ENCODE data around the gene PSMC5.
A peak's percentile ranks its signal among the peaks of the same experiment; 100 is the strongest.
"Not testable (repeated sequence)": the region's sequence is repeated elsewhere in the genome, so short reads cannot be mapped to it uniquely, and the experiment has no call there.

PSMC5 gene

DNA sequence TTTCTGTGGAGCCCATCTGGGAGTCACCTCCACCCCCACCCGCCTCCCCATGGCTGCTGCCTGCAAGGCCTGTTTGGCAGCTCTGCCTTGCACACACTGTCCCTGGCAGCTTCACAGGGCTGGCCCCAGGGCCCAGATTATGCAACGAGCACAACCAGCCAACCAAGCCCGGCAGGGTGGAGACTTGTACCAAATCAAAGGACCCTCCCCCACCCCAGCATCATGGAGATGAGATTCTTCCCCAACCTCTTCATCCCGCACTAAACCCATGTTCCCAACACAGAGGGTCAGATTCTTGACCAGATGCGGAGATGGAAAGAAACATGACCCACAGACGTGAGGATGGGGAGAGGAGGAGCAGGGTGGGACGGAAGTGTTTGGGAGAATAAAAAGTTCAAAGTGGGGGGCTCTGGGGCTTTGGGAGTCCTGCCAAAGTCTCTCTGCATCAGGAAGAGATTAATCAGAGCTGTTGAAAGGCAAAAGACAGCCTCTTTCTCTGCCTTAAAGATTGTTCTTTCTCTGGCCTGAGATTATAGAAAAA, 11.5 kb downstream of the PSMC5 start:
- DNase-seq (ENCODE audit: low spot score), result peak; percentile 85

GRCh38 chr17:63840591-63841349, 13.5 kb downstream of the PSMC5 start:
- DNase-seq (ENCODE audit: low spot score), result no peak

GRCh38 chr17:63841350-63842172, 14.3 kb downstream of the PSMC5 start:
- DNase-seq (ENCODE audit: low spot score), result no peak

DNA sequence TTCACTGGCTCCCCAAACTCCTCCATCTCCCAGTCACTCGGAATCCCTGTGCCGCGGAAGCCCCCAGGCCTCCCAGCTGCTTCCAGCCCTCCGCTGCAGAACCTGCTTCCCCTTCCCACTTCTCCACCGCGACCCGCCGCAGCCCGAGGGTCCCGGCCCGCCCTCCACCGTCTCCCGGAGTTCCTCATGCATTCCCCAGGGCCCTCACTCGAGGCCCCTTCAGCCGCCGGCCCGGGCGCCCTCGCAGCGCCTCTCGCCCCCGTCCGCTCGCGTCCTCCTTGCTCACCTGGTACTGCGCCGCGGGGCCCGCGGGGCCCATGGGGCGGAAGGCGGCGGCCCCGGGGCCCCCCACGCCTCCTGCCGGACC, 14.9 kb downstream of the PSMC5 start:
- DNase-seq (ENCODE audit: low spot score), result no peak

GRCh38 chr17:63842540-63843386, 15.5 kb downstream of the PSMC5 start, which contains the start of gene SMARCD2:
TSS of gene SMARCD2 (minus strand) at chr17:63842685. CDS start at chr17:63842674, 11 bp downstream.
- DNase-seq (ENCODE audit: low spot score), result peak; percentile 99

- not testable (repeated sequence) for DNase-seq (ENCODE audit: low spot score)
Observed at GRCh38 chr17:63843387-63843888, 16.2 kb downstream of the PSMC5 start.

DNA sequence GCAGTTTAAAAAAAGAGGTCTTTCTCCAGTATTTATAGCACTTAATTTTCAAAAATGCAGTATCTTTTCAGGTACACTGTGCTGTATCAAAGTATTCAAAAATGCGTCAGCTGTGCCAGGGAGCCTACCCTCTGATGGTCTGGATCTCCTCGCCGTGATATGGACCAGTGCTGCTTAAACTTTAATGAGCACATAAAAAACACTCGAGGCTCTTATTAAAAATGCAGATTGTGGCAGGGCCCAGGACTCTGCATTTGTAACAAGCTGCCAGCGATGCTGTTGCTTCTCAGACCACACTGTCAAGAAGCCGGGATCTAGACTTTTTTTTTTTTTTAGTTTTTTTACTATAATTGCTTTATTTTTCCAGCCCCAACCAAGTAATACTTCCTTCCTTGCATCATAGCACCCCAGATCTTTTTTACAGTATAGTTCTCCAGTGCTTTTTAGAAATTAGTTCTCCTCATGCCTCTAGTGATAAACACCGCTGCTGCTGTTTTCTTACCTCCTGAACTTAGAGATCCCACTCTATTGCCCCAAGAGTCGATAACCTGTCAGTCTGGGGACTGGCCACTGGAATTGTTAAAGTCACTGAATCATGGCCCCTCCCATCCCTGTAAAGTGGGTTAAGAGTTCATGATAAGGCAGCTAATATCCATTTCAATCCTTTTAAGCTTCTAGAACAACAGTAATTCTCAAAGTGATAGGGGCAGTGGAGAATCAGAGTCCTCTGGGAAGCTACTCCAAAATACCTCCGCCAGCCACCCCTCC, 16.9 kb downstream of the PSMC5 start:
- no peak for DNase-seq (ENCODE audit: low spot score)

DNA sequence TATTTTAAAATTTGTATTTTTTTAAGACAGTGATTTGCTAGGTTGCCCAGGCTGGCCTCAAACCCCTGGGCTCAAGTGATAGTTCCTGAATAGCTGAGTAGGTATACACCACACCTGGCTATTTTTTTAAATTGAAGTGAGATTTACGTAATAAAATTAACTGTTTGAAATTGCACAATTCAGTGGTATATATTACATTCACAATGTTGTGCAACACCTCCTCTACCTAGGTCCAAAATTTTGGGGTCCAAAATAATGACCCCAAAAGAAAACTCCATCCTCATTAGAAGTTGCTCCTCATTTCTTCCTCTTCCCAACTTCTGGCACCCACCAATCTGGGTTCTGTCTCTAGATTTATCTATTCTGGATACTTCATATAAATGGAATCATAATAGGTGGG, 18.3 kb downstream of the PSMC5 start:
- no peak for DNase-seq (ENCODE audit: low spot score)

- no peak for DNase-seq (ENCODE audit: low spot score)
Observed at GRCh38 chr17:63847525-63848249, 20.5 kb downstream of the PSMC5 start.

GRCh38 chr17:63848834-63849689, 21.8 kb downstream of the PSMC5 start:
- peak; percentile 85 for DNase-seq (ENCODE audit: low spot score)

GRCh38 chr17:63850401-63850800, 23.2 kb downstream of the PSMC5 start:
- DNase-seq (ENCODE audit: low spot score), result no peak

- no peak for DNase-seq (ENCODE audit: low spot score)
Observed at GRCh38 chr17:63853260-63853659, 26.0 kb downstream of the PSMC5 start.

DNA sequence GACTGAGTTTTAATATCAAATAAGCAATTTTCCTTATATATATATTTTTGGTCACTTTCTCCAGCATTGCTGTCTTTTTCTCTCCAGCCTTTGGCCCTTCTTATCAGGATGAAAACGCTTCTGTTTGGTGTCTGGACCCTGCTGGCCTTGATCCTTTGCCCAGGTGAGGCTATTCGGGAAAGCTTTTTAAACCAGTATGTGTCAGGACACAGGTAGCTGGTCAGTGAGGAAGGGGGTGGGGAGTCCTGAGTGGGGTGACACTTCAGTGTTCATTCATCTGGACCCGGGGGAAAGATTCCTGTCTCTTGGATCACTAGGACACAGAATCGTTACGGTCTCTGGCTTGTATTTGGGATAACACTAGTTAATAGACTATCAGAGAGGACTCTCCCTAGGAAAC, 27.5 kb downstream of the PSMC5 start:
- no peak for DNase-seq (ENCODE audit: low spot score)

DNA sequence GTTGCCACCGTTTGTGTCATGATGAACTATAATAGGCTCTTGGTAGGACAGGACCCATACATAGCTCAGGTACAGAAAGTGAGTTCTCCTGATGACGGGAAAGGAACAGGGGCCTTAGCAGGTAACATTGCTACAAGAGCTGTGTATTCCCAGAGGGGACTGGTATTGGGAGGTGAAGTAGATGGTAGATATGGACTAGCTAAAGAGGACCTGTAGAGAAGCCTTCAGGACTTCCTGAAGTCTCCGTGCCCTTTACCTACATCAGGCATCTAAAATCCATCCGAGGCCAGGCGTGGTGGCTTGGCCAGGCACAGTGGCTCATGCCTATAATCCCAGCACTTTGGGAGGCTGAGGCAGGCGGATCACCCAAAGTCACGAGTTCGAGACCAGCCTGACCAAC, 28.0 kb downstream of the PSMC5 start:
- no peak for DNase-seq (ENCODE audit: low spot score)

DNA sequence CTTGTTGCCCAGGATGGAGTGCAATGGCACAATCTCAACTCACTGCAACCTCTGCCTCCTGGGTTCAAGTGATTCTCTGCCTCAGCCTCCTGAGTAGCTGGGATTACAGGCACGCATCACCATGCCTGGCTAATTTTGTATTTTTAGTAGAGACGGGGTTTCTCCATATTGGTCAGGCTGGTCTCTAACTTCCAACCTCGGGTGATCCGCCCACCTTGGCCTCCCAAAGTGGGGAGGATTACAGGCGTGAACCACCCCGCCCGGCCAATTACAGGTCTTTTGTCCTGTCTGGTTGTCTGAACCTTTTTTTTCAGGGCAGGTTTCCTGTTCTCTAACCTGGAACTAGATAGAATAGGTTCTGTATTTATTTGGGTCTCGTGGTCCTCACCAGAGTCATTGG, 29.2 kb downstream of the PSMC5 start:
- DNase-seq (ENCODE audit: low spot score), result not testable (repeated sequence)

GRCh38 chr17:63859257-63859656, 32.0 kb downstream of the PSMC5 start:
- DNase-seq (ENCODE audit: low spot score), result no peak

DNA sequence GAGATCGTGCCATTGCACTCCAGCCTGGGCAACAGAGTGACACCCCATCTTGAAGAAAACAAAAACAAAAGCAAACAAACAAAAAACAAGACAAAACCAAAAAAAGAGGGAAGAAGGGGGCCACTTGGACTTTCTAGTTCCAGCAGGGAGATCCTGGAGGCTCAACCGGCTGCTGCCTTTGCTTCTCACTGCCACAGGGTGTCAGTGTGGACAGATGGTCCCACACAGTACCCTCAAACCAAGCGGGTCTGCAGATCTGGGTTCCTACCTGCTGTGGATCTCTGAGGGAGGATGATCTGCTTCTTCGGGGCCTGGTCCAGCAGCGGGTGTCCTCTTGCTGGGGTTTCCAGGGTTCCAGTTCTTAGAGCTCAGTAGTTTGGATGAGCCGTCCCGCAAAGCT, 39.4 kb downstream of the PSMC5 start:
- not testable (repeated sequence) for DNase-seq (ENCODE audit: low spot score)

DNA sequence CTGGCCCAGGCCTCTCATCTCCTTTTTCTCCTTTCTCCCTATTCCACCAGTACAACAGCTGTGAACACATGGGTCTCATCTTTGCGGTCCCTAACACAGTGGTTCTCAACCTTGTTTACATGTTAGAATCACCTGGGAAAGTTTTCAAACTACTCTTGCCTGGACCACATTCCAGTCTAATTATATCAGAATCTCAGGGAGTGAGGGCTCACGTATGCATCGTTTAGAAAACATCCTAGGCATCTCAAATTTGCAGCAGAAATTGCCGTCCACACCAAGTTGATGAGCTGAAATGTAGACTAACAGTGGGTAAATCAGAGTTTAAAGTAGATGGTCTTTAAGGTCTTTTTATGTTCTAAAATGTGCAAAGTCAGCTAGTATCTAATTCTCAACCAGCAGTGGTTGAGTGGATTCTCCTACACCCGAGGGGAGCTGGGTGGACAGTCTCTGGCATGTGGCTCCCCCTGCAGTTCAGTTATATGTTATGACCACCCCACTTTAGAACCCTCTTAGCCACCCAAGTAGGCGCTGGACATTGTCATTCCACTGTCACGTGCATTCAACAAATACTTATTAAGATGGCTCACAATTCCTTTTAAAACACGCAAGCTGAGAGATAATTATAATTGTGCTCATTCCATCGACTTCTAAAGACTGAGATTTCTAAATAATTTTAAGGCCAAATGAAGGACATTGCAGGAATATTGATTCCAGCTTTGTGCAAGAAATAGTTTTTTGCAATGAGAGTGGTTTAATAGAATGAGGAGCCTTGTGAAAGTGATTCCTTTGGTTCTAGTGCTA, 42.5 kb downstream of the PSMC5 start:
- DNase-seq (ENCODE audit: low spot score), result not testable (repeated sequence)

DNA sequence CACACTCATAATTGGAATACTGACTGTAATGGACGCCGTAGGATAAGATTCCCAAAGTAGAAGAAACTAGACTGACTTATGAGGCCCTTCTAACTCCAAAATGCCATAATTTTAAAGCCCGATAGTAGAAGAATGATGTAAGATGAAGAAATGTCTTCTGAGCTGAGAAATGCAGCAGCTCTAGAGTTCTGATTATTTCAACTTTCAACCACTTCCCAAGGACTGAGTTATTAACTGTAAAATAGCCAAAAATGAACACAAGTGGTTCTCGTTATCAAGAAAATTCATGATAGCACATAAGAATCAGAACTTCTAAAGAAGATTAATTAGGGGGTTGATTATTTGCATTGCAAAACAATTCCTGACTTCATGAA, 43.0 kb downstream of the PSMC5 start:
- DNase-seq (ENCODE audit: low spot score), result not testable (repeated sequence)
